Right ventricle myocardium inferior (tissue), 1 donor: ENCODE measurements around the gene GCAT. TPM values are rescaled to one million over a fixed set of nuclear protein-coding genes. Genes with fewer than 3 reads are reported as not detected.

ENCODE experiments used
- ATAC-seq: fragments of 200-7000 bp; cut with Tn5 transposase; one replicate; pipeline ENCODE4 v1.9.1; 2020; ENCODE audit warnings: mild to moderate bottlenecking, moderate library complexity
- DNase-seq: peaks from one replicate; pipeline ENCODE4 v3.0.0; 2021; ENCODE audit errors: missing footprints
- intact Hi-C: fragments of 100-400 bp; cut with DNase I; formaldehyde crosslinking; loops from one replicate; pipeline ENCODE4 v1.11.0; 2022
- total RNA-seq: library from RNA; stranded (reverse); fragmentation: NEBNext Ultra II Directional; extraction: Animal tissue kit (Norgen Biotek cat#: 25700); gene quantifications from one replicate; pipeline ENCODE4 v1.2.1, GENCODE V29; 2021
- donor health status: DM: no; HTN: yes; CAD: no; lungs with severe emphysema.

GCAT gene
- total RNA-seq, 1 donor from 2014 or later = 44.1 TPM

DNA sequence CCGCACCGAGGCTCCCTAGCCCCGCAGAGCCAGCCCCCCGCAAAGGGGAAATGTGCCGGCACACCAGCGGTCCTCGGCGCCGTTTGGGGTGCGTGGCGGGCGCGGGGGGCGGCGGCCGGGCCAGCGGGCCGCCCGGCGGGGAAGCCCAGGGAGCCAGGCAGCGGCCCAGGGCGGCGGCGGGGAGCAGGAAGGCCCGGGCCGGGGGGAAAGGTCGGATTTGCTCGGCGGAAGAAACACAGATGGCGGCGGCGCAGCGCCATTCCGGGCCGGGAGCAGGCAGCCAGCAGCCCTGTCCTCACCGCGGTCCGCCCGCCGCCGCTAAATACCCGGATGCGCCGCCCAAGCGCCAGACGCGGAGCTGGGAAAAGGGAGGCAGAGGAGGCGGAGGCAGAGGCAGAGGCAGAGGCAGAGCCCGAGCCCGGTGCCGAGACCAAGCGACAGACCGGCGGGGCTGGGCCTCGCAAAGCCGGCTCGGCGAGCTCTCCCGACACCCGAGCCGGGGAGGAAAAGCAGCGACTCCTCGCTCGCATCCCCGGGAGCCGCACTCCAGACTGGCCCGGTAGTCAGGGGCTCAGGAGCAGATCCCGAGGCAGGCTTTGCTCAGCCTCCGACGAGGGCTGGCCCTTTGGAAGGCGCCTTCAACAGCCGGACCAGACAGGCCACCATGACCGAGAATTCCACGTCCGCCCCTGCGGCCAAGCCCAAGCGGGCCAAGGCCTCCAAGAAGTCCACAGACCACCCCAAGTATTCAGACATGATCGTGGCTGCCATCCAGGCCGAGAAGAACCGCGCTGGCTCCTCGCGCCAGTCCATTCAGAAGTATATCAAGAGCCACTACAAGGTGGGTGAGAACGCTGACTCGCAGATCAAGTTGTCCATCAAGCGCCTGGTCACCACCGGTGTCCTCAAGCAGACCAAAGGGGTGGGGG, 2.6 kb upstream of the GCAT start:
- intact Hi-C loops = loop anchor here (2.0 to 5.0 kb wide), 2 partner anchors 37 to 60 kb away; partner anchors contain the start of gene ANKRD54
- ATAC-seq (peak; percentile 66), DNase-seq (peak; percentile 95)

- intact Hi-C loops = loop anchor here (2.0 to 5.0 kb wide), 2 partner anchors 36 to 61 kb away; partner anchors contain the start of gene ANKRD54
- DNase-seq (peak; percentile 41), ATAC-seq (no peak)
Observed at GRCh38 chr22:37805810-37806277, 1.9 kb upstream of the GCAT start.

GRCh38 chr22:37806409-37807333, 1.1 kb upstream of the GCAT start:
- ATAC-seq (no peak), DNase-seq (peak; percentile 42)
- intact Hi-C loops = loop anchor here (5.0 kb wide), 1 partner anchor 36 kb away; the partner anchor contains the start of gene ANKRD54

DNA sequence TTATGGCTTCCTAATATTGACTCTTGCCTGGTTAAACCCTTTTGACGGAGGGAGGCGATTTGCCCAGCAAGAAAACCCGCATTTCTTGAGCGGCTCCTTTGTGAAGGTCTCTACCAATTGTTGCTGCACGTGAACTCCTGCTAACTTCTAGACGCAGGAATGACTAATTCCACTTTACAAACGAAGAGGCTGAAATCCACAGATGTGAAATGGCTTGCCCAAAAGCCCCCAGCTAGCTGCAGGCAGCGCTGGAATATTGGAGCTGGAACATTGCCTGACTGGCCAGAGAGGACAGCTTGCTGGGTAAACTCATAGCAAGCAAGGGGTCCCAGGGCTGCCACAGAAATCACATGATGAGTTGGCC, 542 bp downstream of the GCAT start:
- DNase-seq (no peak), ATAC-seq (no peak)
- intact Hi-C loops = loop anchor here (5.0 kb wide), 1 partner anchor 34 kb away; the partner anchor contains the start of gene ANKRD54

GRCh38 chr22:37809672-37810333, 2.1 kb downstream of the GCAT start:
- DNase-seq (no peak), ATAC-seq (no peak)
- intact Hi-C loops = loop anchor here (5.0 kb wide), 1 partner anchor 32 kb away; the partner anchor contains the start of gene ANKRD54

- no peak for ATAC-seq
- intact Hi-C loops = no loop called here
Observed at GRCh38 chr22:37811867-37812266, 4.1 kb downstream of the GCAT start.

DNA sequence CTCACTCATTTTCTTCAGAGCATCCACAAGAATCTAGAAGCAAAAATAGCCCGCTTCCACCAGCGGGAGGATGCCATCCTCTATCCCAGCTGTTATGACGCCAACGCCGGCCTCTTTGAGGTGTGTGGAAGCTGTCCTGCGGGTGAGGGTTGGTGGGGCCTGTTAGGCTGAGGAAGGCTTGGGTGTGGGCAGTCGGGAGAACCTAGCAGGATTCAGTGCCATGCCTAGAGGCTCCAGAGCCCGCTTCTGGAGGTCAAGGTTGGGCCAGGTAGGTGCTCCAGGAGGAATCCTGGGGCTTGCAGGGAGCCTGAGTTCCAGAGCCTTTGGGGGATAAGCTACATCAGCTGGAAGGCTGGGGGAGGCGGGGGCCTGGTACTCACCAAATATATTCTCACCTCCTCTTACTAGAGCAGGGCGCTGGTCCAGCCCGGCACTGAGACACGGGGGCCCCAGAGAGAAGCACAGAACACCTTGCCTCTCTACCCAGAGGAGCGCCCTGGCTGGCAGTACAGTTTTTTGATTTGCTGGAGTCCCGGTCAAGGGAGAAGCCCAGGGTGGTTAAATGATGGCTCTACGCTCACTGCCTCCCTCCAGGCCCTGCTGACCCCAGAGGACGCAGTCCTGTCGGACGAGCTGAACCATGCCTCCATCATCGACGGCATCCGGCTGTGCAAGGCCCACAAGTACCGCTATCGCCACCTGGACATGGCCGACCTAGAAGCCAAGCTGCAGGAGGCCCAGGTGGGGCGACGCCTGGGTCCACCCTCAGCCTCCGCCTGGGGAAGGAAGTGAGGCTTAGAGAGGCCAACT, 5.3 kb downstream of the GCAT start:
- intact Hi-C loops = no loop called here

More at GRCh38 chr22:37811867-37812266, 4.1 kb downstream of the GCAT start:
- no peak for DNase-seq

GRCh38 chr22:37815593-37815992, 7.9 kb downstream of the GCAT start:
- intact Hi-C loops = no loop called here
- ATAC-seq (no peak), DNase-seq (no peak)

More for the DNA sequence above, 5.3 kb downstream of the GCAT start:
- DNase-seq (no peak), ATAC-seq (no peak)

DNA sequence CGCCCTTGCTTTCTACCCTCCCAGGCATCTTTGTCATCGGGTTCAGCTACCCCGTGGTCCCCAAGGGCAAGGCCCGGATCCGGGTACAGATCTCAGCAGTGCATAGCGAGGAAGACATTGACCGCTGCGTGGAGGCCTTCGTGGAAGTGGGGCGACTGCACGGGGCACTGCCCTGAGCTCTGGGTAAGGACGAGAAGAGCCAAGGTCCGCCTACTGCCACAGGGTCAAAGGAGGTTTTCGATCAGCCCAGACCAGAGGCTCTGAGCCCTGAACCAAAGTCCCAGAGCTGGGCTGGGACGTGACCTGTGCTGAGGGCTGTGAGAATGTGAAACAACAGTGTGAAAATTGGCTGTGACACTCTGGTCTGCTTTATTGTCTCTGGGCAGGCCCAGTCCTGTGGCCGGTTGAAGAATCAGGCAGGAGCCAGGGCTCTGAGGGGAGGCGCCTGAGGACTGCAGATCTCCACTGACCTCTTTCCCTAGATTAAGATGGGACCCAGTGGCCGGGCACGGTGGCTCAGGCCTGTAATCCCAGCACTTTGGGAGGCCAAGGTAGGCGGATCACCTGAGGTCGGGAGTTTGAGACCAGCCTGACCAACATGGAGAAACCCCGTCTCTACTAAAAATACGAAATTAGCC, 8.9 kb downstream of the GCAT start:
- DNase-seq (no peak), ATAC-seq (no peak)
- intact Hi-C loops = loop anchor here (1.0 to 2.0 kb wide), 2 partner anchors 47 to 148 kb away; no protein-coding TSS in a partner anchor

GRCh38 chr22:37817705-37818408, 10.1 kb downstream of the GCAT start:
- peak; percentile 95 for ATAC-seq
- intact Hi-C loops = loop anchor here (1.0 to 2.0 kb wide), 2 partner anchors 45 to 147 kb away; no protein-coding TSS in a partner anchor
- peak; percentile 90 for DNase-seq

- intact Hi-C loops = no loop called here
Observed at GRCh38 chr22:37818409-37819104, 10.8 kb downstream of the GCAT start.

DNA sequence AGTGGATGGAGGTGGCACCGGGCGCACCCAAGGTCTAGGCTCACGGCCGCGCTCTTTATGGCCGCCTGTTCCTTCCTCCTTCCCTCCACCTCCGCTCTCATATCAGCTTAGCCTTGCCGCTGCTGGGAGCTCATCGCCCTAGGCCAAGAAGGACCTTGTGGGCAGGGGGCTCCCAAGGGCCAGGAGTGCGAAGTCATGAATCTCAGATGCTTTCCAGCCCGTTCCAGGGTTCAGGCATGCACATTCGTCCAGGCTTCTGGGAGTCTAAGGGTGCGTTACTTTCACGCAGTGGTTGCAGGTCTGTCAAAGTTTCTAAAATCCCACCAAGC, 11.3 kb downstream of the GCAT start:
- intact Hi-C loops = no loop called here
- ATAC-seq (no peak), DNase-seq (no peak)

More at GRCh38 chr22:37818409-37819104, 10.8 kb downstream of the GCAT start:
- ATAC-seq = peak; percentile 64
- DNase-seq = peak; percentile 88

DNA sequence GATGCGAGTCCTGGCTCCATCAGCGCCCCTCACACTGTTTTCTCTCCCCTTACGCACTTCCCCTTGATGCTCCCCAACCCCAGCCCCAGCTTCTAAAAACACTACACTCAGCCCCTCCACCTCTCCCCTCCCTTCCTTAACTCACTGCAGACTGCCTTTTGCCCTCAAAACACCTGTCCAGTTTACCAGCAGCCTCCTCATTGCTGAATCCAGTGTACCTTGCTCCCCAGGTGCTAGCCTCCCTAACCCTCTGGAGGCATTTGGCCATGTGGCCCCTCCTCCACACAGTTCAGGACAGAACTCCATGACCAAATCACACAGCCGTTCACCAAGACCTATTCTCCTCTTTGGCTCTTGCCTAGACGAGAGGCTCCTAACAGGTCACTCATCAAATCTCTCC, 12.6 kb downstream of the GCAT start:
- intact Hi-C loops = no loop called here
- ATAC-seq (no peak), DNase-seq (no peak)

- DNase-seq (peak; percentile 11), ATAC-seq (no peak)
- intact Hi-C loops = no loop called here
Observed at GRCh38 chr22:37822079-37822833, 14.5 kb downstream of the GCAT start.
